ENCODE measurements around the gene RTL1. TPM values are rescaled to one million over a fixed set of nuclear protein-coding genes. Genes with fewer than 3 reads are reported as not detected.

RTL1 gene
- total RNA-seq, 1 donor from 2014 or later: not detected

DNA sequence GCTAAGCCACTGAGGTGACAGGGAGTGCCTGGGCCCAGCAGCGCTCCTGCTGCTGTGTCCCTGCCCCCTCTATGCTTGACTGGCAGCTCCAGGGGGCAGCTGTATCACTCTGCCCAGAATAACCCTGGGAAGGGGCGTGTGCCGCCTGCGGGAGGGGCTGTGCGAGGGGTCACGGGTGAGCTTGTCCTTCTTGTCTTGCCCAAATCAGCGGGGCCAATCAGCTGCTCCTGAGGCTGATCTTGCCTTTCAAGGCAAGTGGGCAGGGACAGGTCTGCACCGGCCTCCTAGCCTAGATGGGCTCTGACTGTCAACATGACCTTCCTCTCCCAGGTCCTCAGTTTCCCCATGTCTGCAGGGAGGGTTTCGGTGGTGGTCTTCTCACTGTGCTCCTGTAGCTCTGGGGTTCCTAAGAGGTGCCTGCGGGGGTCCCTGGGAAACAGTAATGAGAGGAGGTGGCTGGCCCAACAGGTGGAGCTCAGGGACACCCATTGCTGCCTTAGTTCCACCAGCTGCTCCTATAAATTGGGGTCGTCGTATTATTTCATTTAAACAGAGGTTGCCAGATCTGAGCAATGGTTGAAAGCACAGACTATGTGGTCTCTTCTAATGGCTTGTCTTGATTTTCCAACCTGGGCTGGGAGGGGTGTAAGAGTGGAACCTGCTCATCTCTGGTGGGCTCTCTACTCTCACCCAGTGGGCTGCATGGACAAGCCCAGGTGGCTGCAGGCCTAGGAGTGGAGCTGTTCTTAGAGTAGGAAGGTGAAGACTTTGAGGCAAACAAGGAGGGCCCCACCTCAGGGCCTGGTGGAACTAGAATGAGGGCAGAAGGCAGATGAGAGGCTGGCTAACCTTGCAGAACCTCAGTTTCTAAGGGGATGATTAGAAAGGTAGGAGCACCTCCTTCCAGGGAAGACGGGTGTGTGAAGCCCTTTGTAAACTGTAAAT, 11.7 kb downstream of the RTL1 start:
- DNase-seq: peak; percentile 21

GRCh38 chr14:100891051-100891450, 12.5 kb downstream of the RTL1 start:
- Histone ChIP-seq H3K9me3 (no peaks in the 10 kb centered on the region), H3K36me3 (no peaks in the 10 kb centered on the region), H3K27me3 (peaks cover 9% of the 10 kb centered on the region), H3K4me3 (no peak overlapping the region), H3K27ac (no peak overlapping the region), H3K4me1 (no peaks in the 10 kb centered on the region)
- ATAC-seq (no peak), DNase-seq (no peak)
- intact Hi-C loops (cut with DNase I): no loop called here
- TF ChIP-seq, protein P1, sequence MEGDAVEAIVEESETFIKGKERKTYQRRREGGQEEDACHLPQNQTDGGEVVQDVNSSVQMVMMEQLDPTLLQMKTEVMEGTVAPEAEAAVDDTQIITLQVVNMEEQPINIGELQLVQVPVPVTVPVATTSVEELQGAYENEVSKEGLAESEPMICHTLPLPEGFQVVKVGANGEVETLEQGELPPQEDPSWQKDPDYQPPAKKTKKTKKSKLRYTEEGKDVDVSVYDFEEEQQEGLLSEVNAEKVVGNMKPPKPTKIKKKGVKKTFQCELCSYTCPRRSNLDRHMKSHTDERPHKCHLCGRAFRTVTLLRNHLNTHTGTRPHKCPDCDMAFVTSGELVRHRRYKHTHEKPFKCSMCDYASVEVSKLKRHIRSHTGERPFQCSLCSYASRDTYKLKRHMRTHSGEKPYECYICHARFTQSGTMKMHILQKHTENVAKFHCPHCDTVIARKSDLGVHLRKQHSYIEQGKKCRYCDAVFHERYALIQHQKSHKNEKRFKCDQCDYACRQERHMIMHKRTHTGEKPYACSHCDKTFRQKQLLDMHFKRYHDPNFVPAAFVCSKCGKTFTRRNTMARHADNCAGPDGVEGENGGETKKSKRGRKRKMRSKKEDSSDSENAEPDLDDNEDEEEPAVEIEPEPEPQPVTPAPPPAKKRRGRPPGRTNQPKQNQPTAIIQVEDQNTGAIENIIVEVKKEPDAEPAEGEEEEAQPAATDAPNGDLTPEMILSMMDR (IDR thresholded peaks at IDR 0.05): no peak

More for the DNA sequence above, 11.7 kb downstream of the RTL1 start:
- Histone ChIP-seq H3K36me3 (no peaks in the 10 kb centered on the region), H3K27ac (no peak overlapping the region), H3K4me1 (no peaks in the 10 kb centered on the region), H3K27me3 (peaks cover 16% of the 10 kb centered on the region), H3K4me3 (no peak overlapping the region), H3K9me3 (no peaks in the 10 kb centered on the region)
- TF ChIP-seq, protein P1 (IDR thresholded peaks at IDR 0.05): no peak
- ATAC-seq: peak; percentile 27
- intact Hi-C loops (cut with DNase I): no loop called here

GRCh38 chr14:100890061-100890850, 13.3 kb downstream of the RTL1 start:
- TF ChIP-seq, protein P1 (IDR thresholded peaks at IDR 0.05): no peak
- Histone ChIP-seq H3K4me3 (no peak overlapping the region), H3K36me3 (no peaks in the 10 kb centered on the region), H3K27me3 (peaks cover 8% of the 10 kb centered on the region), H3K27ac (no peak overlapping the region), H3K9me3 (no peaks in the 10 kb centered on the region), H3K4me1 (no peaks in the 10 kb centered on the region)
- intact Hi-C loops (cut with DNase I): no loop called here
- DNase-seq (peak; percentile 13), ATAC-seq (no peak)

DNA sequence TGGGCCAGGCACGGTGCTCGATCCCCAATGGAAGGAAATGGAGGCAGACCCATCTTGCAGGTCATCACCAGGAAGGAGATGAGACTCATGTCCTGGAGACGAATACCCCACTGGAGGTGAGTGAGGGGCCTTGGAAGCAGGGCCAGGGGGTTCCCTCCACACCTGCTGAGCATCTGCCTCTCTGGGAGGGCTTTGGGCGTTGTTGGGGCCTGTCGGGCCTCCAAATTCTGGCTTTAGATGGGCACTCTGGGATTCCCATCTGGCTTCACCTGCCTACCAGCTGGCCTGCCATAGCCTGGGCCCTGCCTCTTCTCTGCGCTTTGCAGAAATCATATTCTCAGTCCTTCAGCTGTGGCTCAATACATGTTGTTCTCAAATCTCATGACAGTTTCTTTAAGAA, 13.9 kb downstream of the RTL1 start:
- Histone ChIP-seq H3K9me3 (no peaks in the 10 kb centered on the region), H3K27me3 (peaks cover 4% of the 10 kb centered on the region), H3K27ac (no peak overlapping the region), H3K4me1 (no peaks in the 10 kb centered on the region), H3K4me3 (no peak overlapping the region), H3K36me3 (no peaks in the 10 kb centered on the region)
- intact Hi-C loops (cut with DNase I): no loop called here
- DNase-seq (peak; percentile 33), ATAC-seq (no peak)
- TF ChIP-seq, protein P1 (IDR thresholded peaks at IDR 0.05): no peak

GRCh38 chr14:100888789-100889315, 14.7 kb downstream of the RTL1 start:
- Histone ChIP-seq H3K27me3 (no peaks in the 10 kb centered on the region), H3K4me1 (no peaks in the 10 kb centered on the region), H3K27ac (no peak overlapping the region), H3K4me3 (no peak overlapping the region), H3K36me3 (no peaks in the 10 kb centered on the region), H3K9me3 (no peaks in the 10 kb centered on the region)
- no peak for ATAC-seq
- intact Hi-C loops (cut with DNase I): no loop called here
- no peak for DNase-seq
- TF ChIP-seq, protein P1 (IDR thresholded peaks at IDR 0.05): no peak
